HCT116 (cell line): ENCODE measurements around the gene ARHGAP23. TPM values are rescaled to one million over a fixed set of nuclear protein-coding genes. Genes with fewer than 3 reads are reported as not detected.

Experiments
- ATAC-seq: fragments of 200-7000 bp; cut with Tn5 transposase; 2 replicates; pipeline ENCODE4 v1.9.1; 2020; ENCODE audit warnings: mild to moderate bottlenecking, moderate library complexity
- BruUV-seq: library from RNA; stranded (reverse); fragments of 400-500 nt; replicated peaks from 2 replicates; lab custom pipeline; 2021; lab: Mats Ljungman, UMichigan
- CTCF ChIA-PET: fragments of 300-600 bp; sonication (Branson Sonifier 250); formaldehyde crosslinking; loops from one replicate; lab custom pipeline; 2021; ENCODE audit warnings: antibody characterized with exemption; lab: Charles Lee
- POLR2A ChIA-PET: fragments of 300-600, 350-600 bp; sonication (Branson Sonifier 250); formaldehyde crosslinking; loops from one replicate; lab custom pipeline; 2021; ENCODE audit warnings: antibody characterized with exemption; lab: Charles Lee
- RAD21 ChIA-PET, 2 experiments: fragments of 300-600 bp; sonication (Branson Sonifier 250); formaldehyde crosslinking; loops; one replicate each; lab custom pipeline; 2023; ENCODE audit warnings: low total read pairs in 2 of 2; ENCODE audit not compliant: uncharacterized antibody in 2 of 2, unreplicated experiment in 2 of 2, low non-redundant PET in 1 of 2; lab: Charles Lee
- DNase-seq: peaks from one replicate; pipeline ENCODE4 v3.0.0-alpha.2; 2010; ENCODE audit warnings: low read depth, low spot score
- H2AFZ ChIP-seq: fragments of 200-600 bp; shearing (Covaris generic), sonication (generic); 2 replicates; pipeline ENCODE4 v1.6.1; 2017; ENCODE audit warnings: low read depth, mixed run types, mixed read lengths, antibody characterized with exemption, low read length; ENCODE audit not compliant: poor library complexity, severe bottlenecking
- H3K27ac ChIP-seq: 2 replicates; pipeline ENCODE4 v1.5.1; 2012; ENCODE audit warnings: low read depth, low read length
- H3K27me3 ChIP-seq: fragments of 200-600 bp; sonication (generic); 2 replicates; pipeline ENCODE4 v1.6.1; 2016; ENCODE audit warnings: mixed run types, low read length, mixed read lengths; ENCODE audit not compliant: insufficient read depth
- H3K36me3 ChIP-seq, 2 experiments: fragments of 200-500 bp in 1 of 2; fragments of 200-600 bp in 1 of 2; sonication (Bioruptor generic) in 1 of 2; sonication (generic) in 1 of 2; 2 replicates each; pipeline versions ENCODE4 v1.5.1 to v1.6.1; 2014 to 2016; ENCODE audit warnings: low read length in 2 of 2, inconsistent platforms in 1 of 2, mixed read lengths in 1 of 2, mixed run types in 1 of 2; ENCODE audit not compliant: insufficient read depth in 2 of 2, control insufficient read depth in 1 of 2
- H3K4me1 ChIP-seq, 2 experiments: fragments of 200-600 bp in 1 of 2; sonication (generic) in 1 of 2; 2 replicates each; pipeline versions ENCODE4 v1.5.1 to v1.6.1; 2012 to 2017; ENCODE audit warnings: low read length in 2 of 2, inconsistent platforms in 1 of 2, mild to moderate bottlenecking in 1 of 2, mixed read lengths in 1 of 2, mixed run types in 1 of 2, moderate library complexity in 1 of 2; ENCODE audit not compliant: insufficient read depth in 2 of 2, control insufficient read depth in 1 of 2
- H3K4me2 ChIP-seq: fragments of 200-600 bp; sonication (generic); 2 replicates; pipeline ENCODE4 v1.6.1; 2017; ENCODE audit warnings: mixed run types, low read length, mixed read lengths
- H3K4me3 ChIP-seq, 2 experiments: fragments of 200-600 bp in 1 of 2; sonication (generic) in 1 of 2; replicated peaks in 1 of 2; 2 replicates each; pipeline ENCODE4 v1.5.1; 2011 to 2016; ENCODE audit warnings: low read length in 2 of 2, control low read depth in 1 of 2, low read depth in 1 of 2, mild to moderate bottlenecking in 1 of 2, mixed read lengths in 1 of 2, mixed run types in 1 of 2
- H3K79me2 ChIP-seq: fragments of 200-600 bp; sonication (generic); 2 replicates; pipeline ENCODE4 v1.6.1; 2017; ENCODE audit warnings: mild to moderate bottlenecking, mixed run types, low read length, moderate library complexity, mixed read lengths; ENCODE audit not compliant: insufficient read depth
- H3K9ac ChIP-seq: fragments of 200-600 bp; sonication (generic); 2 replicates; pipeline ENCODE4 v1.6.1; 2016; ENCODE audit warnings: low read length, mixed read lengths
- H3K9me2 ChIP-seq: fragments of 200-600 bp; sonication (generic), shearing (Covaris generic); 2 replicates; pipeline ENCODE4 v1.6.1; 2017; ENCODE audit warnings: mixed run types, mild to moderate bottlenecking, moderate library complexity; ENCODE audit not compliant: insufficient read depth
- H3K9me3 ChIP-seq, 2 experiments: fragments of 200-500 bp in 1 of 2; fragments of 200-600 bp in 1 of 2; sonication (Bioruptor generic) in 1 of 2; sonication (generic) in 1 of 2; 2 replicates each; pipeline ENCODE4 v1.6.1; 2014 to 2017; ENCODE audit warnings: low read length in 2 of 2, mixed read lengths in 2 of 2, inconsistent platforms in 1 of 2, low read depth in 1 of 2, mild to moderate bottlenecking in 1 of 2, mixed run types in 1 of 2, moderate library complexity in 1 of 2; ENCODE audit not compliant: control insufficient read depth in 1 of 2, insufficient read depth in 1 of 2
- H4K20me1 ChIP-seq: fragments of 200-600 bp; sonication (generic), shearing (Covaris generic); 2 replicates; pipeline ENCODE4 v1.6.1; 2017; ENCODE audit warnings: mixed run types, mild to moderate bottlenecking, moderate library complexity; ENCODE audit not compliant: insufficient read depth
- CEBPB ChIP-seq: IDR thresholded peaks from 2 replicates; pipeline ENCODE4 v1.6.1; 2012; ENCODE audit warnings: low read depth
- EGR1 ChIP-seq: IDR thresholded peaks from 2 replicates; pipeline ENCODE4 v1.6.1; 2012; ENCODE audit warnings: low read depth
- JUND ChIP-seq: IDR thresholded peaks from 2 replicates; pipeline ENCODE4 v1.6.1; 2012
- RAD21 ChIP-seq: IDR thresholded peaks from 2 replicates; pipeline ENCODE4 v1.6.1; 2012; ENCODE audit warnings: low read depth, mild to moderate bottlenecking
- SP1 ChIP-seq: IDR thresholded peaks from 2 replicates; pipeline ENCODE4 v1.6.1; 2012; ENCODE audit warnings: low read depth
- intact Hi-C: fragments of 100-400 bp; cut with micrococcal nuclease; formaldehyde crosslinking; loops from 2 replicates; pipeline ENCODE4 v1.10.0; 2022
- total RNA-seq: library from RNA; stranded (reverse); gene quantifications from one replicate; pipeline ENCODE4 v1.2.1, GENCODE V29; 2021; ENCODE audit not compliant: unreplicated experiment
- TF ChIP-seq, protein P1 (sequence below): IDR thresholded peaks from 2 replicates; pipeline ENCODE4 v1.6.1; 2011; ENCODE audit warnings: mild to moderate bottlenecking, low read length, moderate library complexity; ENCODE audit not compliant: insufficient replicate concordance; ENCODE audit errors: extremely low read depth

Gene ARHGAP23
- total RNA-seq, 1 experiment from 2014 or later, result 41.0 TPM

DNA sequence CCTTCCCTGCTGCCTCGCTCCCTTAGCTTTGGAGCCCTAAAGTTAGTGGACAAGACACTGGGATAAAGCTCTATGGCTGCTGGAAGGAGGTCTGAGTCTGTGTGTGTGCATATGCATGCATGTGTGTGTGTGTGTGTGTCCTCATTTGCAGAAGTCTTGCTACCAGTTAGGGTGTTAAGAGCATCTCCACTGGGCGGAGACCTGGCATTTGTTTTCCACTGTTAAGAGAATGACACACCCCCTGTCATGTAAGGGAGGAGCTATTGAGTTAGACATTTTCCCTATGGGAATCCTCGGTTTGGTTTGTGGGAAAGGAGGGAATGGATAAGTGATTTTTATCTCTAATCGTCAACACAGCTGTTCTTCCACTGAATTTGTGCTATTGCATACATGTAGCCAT lies 24.8 kb upstream of the ARHGAP23 start:
- no peak overlapping the region for H3K4me3 ChIP-seq
- no TSS peak for BruUV-seq
- no peaks in the 10 kb centered on the region for H3K9me2 ChIP-seq
- ATAC-seq (peak; percentile 74), DNase-seq (no peak)
- peaks cover 4 to 15% of the 10 kb centered on the region in 2 experiments; a peak in 3 of 4 replicates for H3K36me3 ChIP-seq
- TF ChIP-seq EGR1 (no peak), CEBPB (no peak), RAD21 (no peak), SP1 (no peak), JUND (0 out of 2 replicates have a peak, but pooled peaks have one; percentile 16)
- TF ChIP-seq, protein P1, sequence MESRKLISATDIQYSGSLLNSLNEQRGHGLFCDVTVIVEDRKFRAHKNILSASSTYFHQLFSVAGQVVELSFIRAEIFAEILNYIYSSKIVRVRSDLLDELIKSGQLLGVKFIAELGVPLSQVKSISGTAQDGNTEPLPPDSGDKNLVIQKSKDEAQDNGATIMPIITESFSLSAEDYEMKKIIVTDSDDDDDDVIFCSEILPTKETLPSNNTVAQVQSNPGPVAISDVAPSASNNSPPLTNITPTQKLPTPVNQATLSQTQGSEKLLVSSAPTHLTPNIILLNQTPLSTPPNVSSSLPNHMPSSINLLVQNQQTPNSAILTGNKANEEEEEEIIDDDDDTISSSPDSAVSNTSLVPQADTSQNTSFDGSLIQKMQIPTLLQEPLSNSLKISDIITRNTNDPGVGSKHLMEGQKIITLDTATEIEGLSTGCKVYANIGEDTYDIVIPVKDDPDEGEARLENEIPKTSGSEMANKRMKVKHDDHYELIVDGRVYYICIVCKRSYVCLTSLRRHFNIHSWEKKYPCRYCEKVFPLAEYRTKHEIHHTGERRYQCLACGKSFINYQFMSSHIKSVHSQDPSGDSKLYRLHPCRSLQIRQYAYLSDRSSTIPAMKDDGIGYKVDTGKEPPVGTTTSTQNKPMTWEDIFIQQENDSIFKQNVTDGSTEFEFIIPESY, result no peak
- RAD21 ChIA-PET, result interaction anchor here in 1 of 2 experiments (0.8 kb wide), 1 partner anchor 54 kb away, joined by 5 read pairs; no protein-coding TSS in a partner anchor
- no peak overlapping the region for H2AFZ ChIP-seq
- H3K9ac ChIP-seq, result no peak overlapping the region
- H3K4me1 ChIP-seq, result peaks cover 0 to 5% of the 10 kb centered on the region in 2 experiments; a peak in 1 of 4 replicates
- H3K27ac ChIP-seq, result no peak overlapping the region
- POLR2A ChIA-PET, result no interaction called here
- H3K27me3 ChIP-seq, result no peaks in the 10 kb centered on the region
- no peaks in the 10 kb centered on the region for H4K20me1 ChIP-seq
- no peaks in the 10 kb centered on the region for H3K79me2 ChIP-seq
- no peaks in the 10 kb centered on the region for H3K9me3 ChIP-seq
- CTCF ChIA-PET, result interaction anchor here (0.8 to 3.5 kb wide), 3 partner anchors 9 to 54 kb away, joined by 3 to 15 read pairs (median 3); no protein-coding TSS in a partner anchor
- intact Hi-C loops, result no loop called here
- H3K4me2 ChIP-seq, result no peak overlapping the region
